Stimulated activated CD4-positive, alpha-beta T cell treated with anti-CD3 and anti-CD28 coated beads, TNF-alpha, amount 100 ng/mL, for 1 hour (primary cell): ENCODE data around the gene BANP.
"Not testable (repeated sequence)": the region's sequence is repeated elsewhere in the genome, so short reads cannot be mapped to it uniquely, and the experiment has no call there.

Experiments
- DNase-seq, 3 donors: peaks; one replicate each; pipeline ENCODE4 v3.0.0-alpha.2; 2020; ENCODE audit warnings: low read depth in 3 of 3, low spot score in 1 of 3

The BANP gene

DNA sequence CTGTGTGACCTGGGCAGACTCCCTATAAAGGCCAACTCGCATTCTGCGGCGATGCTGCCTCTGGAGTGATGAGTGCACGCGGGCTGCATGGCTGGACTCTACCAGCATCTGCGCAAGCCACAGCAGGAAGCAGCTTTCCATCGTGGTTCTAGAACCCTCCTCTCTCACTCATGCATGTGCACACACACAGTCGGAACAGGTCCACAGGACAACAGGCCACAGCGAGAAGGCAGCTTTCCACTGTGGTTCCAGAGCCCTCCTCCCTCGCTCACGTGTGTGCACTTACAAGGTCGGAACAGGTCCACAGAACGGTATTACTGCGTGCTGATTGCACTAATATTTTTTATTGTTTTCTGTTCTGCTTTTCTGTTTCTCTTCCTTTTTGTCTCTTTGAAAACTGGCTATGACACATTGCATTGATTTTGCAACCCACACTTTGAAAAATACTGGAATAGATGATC lies 92.9 kb downstream of the BANP start:
- DNase-seq = not testable (repeated sequence)

DNA sequence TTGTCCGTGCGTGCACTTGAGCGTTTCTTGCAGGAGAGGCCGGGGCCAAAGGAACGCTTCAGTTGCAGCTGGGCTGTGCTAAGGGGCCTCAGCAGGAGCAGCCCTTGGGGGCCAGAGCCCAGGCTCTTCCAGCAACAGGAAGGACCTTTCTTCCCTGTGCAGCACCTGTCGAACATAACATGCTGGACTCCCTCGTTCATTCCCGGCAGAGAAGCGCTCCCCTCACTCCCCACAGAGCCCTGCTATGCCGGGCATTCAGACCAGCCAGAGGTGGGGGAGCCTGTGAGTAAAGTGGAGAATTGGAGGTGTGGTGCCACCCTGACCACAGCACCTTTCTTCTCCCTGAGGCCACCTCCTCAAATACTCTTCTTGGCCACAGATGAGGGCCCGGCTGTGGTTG lies 94.1 kb downstream of the BANP start:
- not testable (repeated sequence) for DNase-seq

DNA sequence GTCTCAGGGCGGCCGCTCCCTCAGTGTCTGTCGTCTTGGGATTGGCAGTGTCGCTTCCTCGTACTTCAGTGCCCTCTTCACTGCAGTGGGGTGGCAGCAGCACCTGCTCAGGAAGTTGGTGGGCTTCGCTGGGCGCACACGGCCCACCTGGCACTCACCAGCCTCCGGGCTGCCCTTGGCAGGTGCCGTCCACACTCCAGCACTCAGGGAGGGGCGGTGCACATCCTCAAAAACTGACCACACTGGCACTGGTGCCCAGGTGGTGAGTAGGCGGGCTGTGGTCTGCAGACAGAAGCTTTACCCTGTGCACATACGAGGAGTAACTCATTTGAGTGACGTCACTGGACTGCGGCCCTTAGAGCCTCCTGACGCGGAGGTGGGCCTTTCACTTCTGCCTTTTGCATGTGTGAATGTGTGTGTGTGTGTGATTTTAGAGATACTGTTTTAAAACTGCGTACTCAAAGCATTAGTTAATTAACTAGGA lies 94.6 kb downstream of the BANP start:
- no peak for DNase-seq

DNA sequence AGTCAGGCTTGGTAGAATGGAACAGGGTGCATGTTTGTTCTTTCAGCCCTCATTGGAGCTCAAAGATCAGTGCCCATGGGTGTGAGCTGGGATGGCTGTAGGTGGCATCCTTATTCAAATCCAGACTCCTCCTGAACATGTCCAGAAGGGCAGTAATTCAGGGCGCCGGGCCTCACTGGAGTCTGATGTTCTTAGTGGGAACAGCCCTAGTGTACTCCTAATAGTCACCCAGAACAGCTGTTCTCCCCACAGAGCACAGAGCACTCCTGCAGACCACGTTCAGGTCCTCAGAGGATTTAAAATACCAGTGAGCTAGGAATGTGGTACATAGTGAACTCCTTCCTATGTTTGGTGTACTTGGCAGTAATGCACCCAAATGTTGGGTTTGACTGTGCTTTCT lies 96.2 kb downstream of the BANP start:
- DNase-seq = no peak

DNA sequence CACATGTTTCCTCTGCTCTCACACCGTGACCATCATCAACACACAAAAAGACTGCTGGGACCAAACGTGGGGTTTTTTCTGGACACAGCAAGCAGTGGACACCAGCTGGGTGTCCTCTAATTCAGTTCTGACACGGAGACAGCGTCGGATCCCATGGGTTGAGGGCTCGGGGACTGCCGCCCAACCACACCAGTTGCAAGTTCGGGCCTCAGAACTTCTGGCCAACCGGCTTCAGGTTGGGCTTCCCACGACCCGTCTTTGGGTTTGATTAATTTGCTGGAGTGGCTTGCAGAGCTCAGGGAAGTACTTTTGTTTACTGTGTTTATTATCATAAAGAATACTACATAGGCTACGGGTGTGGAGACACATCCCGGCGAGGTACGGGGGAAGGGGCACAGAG lies 97.8 kb downstream of the BANP start:
- no peak for DNase-seq

DNA sequence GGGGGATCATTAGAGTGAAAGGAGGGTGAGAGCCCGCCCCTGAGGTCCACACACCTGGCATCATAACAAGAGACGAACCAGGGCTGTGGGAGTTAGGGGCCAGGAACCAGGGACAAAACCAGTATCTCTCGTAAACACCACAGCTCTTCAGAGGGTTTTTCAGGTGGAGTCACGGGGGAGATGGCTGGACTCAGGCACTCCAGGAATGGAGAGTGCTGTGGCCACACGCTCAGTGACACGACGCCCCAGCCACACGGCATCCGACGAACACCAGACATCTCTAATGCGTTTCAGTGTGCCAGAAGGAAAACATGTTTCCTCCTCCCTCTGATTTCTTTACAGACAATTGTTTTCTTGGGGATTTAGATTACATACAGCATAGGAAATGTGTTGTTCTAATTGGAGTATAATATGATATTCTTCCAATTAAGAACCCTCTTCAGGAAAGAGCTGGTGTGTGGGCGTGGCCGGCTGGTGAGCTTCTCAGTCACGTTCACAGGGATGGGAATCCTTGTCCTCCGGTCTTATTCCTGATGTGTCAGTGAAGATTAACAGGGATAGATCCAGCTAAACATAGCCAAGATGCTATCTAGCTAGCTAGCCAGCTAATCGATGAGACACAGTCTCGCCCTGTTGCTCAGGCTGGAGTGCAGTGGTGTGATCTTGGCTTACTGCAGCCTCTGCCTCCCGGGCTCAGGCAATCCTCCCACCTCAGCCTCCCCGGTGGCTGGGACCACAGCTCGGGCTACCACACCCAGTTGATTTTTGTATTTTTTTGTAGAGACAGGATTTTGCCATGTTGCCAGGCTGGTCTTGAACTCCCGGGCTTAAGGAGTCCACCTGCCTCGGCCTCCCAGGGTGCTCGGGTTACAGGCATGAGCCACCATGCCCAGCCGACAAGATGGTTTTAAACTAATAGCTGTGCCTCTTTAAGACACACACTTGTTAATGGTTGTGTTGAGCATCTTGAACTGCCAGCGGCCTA lies 98.6 kb downstream of the BANP start:
- DNase-seq = no peak

DNA sequence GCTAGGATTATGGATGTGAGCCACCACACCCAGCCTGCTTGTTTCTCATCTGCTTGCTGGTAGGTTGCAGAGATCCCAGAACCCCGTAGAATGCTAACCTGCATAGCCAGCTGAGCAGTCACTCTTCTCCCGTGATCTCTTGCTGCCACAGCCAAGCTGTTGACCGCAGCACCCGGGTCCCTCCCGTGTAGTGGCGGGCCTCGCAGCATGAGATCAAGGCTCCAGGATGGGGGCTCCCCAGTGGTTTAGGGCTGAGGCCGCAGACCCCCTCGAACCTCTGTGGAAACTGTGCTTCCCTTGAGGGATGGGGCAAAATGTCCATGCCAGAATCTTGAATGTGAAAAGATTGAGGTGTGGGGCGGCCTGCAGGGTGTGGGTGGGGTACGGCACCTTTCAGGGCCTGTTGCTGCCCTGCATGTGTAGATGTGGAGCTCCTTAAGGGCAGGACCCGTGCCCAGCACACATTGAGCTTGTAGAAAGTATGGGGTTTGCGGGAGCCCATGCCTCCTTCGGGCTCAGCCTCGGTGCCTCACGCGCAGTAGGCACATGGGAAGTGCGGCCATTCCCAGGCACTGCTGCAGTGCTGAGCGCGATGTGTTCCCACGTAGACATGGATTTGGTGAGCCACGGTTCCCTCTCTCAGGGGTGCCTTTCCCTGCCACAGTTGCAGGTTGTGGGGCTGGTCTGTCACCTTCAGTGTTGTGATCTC lies 99.9 kb downstream of the BANP start:
- DNase-seq = no peak

DNA sequence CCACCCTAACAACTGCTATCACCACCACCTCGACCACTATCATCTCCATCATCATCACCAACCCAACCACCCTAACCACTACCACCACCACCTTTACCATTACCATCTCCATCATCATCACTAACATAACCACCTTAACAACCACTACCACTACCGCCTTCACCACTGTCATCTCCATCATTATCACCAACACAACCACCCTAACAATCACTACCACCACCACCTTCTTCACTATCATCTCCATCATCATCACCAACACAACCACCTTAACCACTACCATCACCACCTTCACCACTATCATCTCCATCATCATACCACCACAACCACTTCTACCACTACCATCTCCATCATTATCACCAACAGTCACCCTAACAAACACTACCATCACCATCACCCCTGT lies 101.4 kb downstream of the BANP start:
- no peak for DNase-seq

DNA sequence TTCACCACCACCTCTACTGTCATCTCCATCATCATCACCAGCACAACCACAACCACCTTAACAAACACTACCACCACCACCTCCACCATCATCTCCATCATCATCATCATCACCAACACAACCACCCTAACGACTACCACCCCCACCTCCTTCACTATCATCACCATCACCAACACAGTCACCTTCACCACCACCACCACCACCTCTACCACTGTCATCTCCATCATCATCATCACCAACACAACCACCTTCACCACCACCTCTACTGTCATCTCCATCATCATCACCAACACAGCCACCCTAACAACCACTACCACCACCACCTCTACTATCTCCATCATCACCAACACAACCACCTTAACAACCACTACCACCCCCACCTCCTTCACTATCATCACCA lies 102.2 kb downstream of the BANP start:
- not testable (repeated sequence) for DNase-seq

DNA sequence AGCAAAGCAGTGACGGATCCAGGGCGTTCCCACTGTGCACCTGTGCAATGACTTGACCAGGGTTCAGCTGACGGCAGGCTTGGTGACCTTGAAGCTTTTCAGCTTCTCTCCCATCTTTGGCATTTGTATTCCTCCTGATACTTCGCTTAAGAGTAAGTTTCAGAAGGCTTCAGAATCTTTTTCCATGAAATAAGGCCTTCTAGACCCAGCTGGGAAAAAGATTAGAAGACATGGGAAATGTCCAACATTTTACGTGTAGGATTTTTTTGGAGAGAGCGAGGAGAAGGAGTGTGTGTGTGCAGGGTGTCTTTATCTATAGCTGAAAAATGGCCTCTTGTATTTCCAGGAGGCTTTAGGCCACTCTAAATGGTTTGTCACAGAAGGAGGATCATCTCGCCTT lies 104.1 kb downstream of the BANP start:
- DNase-seq = no peak

DNA sequence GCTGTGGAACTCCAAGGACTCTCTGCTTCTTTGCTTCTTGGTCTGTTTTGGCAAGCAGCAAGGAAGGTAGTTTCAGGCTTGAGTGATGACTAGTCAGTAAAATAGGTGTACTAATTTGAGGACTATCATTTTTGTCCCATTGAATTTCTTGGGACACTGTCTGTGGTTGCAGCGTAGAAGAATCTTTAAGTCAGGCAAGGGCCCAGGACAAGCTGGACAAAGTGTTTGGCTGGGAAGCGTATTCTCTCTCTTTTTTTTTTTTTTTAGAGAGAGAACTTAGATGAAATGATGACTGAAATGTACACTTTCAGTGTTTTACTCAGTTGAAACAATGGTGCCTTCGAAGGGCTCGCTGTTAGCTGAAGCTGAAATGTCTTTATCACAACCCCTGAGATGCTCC lies 105.0 kb downstream of the BANP start:
- no peak for DNase-seq

DNA sequence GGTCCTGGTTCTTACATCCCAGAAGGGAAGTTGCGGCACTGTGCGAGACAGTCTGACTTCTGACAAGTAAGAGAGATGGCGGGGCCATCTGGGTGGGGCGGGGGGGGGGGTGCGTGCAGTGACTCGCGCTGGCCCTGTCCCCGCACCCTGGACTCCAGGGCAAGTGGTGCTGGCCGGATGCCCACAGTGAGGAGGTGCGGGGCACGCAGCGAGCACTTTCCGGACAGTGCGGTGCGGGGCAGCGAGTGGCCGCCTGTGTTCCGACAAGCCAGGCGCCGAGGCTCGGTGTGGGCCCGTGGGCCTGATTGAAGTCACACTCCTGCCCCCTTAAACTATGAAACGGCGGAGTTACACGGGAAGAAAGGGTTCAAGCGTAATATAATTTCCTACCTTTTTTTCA lies 106.4 kb downstream of the BANP start:
- DNase-seq = no peak

DNA sequence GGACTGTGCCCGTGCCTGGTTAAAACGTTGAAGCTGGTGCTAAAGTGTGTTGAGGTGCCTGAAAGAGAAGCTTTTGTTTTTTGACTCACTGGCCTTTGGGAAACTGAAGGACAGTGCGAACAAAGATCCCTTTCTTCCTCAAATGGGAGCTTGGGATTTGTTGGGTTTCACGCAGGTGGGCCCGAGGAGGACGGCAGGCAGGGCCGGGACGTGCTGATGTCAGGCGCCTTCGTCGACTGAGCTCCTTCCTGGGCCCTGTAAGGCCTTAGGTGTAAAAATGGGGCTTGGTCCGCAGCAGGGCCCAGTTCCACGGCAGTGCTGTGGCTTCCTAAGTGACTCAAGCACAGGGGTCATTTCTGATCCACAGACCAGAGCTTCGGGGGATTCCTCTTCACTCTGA lies 106.9 kb downstream of the BANP start:
- DNase-seq = no peak

DNA sequence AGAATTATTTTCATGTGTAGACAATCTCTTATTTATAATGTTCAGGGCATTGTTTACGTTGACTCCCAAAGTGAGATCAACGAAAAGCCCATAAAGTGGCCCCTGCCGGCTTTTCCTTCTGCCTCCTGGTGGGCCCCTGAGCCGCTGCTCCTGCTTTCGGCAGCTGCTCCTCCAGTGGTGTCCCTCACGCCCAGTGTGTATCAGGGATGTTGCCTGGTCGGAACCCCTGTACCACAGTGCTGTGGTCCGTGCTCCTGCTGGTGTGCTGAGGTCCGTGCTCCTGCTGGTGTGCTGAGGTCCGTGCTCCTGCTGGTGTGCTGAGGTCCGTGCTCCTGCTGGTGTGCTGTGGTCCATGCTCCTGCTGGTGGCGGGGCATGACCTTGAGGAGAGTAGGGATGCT lies 107.6 kb downstream of the BANP start:
- no peak for DNase-seq

DNA sequence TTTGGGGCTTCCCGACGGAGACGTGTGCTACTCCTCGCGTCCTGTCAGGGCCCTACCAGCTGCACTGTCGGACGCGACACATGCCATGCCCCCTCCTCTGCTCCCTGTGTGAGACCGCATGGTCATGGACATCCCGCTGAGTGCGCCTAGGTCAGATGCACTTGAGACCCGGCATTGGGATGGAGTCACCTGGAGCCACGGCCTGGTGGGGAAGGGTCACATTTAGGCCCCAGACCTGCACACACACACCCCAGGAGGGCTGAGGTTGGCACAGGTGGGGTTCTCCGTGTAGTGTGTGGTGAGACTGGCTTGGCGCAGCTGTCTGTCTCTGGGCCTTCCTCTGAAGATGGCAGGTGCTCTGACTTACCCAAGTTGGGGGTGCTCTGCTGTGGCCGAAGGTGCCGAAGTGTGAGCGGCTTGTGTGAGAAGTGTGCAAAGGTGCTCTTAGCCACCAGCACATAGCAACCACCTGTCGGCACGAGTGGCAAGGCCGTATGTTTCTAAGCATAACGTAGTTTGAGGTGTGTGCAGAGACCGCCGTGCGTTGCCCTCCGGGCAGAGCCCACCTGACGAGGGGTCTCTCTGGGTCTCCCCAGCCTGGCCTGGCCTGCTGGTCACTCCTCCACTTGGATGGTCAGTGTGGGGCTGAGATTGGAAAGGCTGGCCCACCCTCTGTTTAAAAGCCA lies 108.6 kb downstream of the BANP start:
- DNase-seq = no peak

DNA sequence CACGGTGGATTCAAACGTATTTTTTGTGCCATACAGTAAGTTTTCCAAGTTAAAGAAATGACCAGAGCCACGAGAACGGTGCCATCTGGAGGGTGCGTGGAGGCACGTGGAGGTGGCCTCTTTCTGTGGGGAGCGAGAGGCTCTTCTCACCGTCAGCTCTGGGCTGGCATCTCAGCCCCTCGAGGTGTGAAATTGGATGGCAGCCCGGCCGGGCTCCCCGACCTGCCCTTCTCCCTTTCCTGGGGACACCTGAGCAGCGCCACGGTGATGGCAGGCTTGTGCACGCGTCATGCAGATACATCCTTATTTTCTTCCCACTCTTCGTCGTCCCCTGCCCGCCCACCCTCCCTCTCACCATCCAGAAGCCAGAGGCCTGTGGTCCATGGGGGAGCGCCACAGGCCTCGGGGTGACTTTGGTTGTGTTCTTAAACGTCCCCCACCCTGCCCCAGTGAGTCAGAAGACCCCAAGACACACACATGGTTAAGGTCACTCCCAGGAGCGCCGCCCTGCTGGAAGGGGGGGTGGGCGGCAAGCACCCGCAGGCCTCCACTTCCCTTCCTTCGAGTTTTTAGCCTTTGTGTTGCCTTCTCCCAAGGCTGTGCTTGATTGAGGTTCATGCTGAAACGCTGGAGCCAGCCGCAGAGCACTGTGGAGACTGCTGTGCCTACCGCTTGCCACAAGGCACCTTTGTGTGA lies 109.4 kb downstream of the BANP start:
- no peak for DNase-seq

DNA sequence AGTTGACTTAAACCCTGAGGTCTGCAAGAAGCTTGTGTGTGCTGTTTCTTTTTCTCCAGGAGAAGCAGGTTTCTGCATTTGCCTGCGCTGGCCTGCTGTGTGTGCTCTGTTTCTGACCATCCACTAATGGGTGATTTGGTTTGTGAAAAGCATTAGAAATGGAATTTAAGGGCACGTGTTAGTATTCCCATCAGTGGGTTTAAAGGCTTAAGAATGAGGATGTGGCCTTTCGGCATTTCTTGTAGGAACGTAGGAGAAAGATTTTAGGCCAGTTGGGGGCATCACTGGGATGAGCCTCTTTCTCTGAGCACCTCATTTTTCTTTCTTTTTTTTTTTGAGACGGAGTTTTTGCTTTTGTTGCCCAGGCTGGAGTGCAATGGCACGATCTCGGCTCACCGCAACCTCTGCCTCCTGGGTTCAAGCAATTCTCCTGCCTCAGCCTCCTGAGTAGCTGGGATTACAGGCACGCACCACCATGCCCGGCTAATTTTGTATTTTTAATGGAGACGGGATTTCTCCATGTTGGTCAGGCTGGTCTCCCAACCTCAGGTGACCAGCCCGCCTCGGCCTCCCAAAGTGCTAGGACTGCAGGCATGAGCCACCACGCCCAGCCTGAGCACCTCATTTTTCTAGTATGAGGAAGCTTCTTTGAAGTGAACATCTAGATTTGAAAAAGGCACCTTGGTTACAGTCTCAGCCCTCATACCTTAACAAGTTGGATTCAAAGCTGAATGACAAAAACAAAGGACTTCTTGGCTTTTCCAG lies 110.3 kb downstream of the BANP start:
- DNase-seq = no peak

DNA sequence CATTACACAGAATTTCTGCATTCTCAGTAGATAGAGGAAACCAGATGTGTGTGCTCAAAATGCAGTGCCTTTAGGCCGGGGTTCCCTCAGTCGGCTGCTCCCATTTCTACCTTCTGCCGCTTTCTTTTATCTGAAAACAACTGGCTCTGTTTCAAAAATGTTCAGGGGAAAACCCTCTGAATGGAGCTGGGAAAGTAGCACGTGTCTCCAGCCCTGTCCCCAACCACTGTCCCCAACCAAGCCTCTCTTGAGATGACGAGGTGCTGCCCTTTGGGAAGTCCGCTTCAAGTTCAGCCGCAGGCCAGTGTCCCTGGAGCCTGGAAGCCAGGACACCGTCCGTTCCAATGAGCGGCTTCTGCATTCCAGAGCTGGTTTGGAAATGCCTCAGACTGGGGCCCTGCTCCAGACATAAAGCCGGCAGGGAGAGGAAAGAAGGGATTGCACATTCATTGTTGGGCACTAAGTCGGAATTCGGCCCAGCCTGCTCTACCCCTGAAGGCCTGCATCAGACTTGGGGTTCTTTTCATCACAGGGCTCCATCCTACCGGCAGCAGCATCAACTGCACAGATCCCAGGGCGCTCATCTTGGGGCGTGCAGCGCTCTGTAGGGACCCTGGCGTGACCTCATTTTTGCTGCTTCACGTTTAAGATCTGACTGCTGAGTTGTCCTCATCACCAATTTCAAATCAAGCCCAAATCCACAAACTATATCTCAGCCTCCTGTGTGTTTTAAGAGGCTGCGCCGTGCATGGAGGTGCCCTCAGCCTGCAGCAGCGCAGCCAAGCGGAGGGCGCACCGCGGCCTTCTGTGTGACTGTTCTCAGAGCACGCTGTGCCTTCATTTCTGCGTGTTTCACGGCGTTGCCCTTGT lies 111.3 kb downstream of the BANP start:
- DNase-seq = no peak

DNA sequence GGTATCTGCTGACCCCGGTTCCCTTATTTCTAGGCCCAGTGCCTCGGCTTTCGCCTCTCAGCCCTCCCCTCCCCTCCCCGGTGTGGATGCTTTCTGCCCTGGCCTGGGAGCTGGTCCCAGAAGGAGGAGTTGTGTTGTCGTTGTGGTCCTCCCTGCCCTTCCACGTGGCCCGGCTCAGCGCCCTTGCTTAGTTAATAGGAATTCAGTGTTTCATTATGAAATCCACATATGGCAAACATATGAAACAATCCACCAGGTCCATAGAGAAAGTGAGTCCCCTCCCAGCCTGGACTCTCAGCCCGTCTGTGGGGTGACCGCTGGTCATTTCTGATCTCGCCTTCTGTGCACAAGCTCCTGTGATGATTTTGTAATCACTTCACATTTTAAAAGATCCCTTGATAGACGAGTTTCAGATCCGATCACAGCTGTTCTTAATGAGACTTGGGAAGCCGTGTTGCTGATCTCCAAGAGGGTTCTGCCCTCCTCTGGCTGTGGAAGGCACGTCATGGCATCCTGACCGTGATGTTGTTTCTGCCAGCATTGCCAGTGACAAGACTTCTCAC lies 112.1 kb downstream of the BANP start:
- no peak for DNase-seq
